IPS DF 4.7 (cell line): Measurements from ENCODE around the gene EXOC3.

Source experiments
- DNase-seq: peaks from one replicate; pipeline ENCODE4 v3.0.0-alpha.2; 2013; ENCODE audit warnings: low spot score; ENCODE audit errors: extremely low read depth

EXOC3 gene

GRCh38 chr5:425714-426113 is 17.3 kb upstream of the EXOC3 start:
- DNase-seq: no peak

- DNase-seq: no peak
Observed at GRCh38 chr5:426392-426976, 16.5 kb upstream of the EXOC3 start.

- no peak for DNase-seq
Observed at GRCh38 chr5:427415-428087, 15.4 kb upstream of the EXOC3 start.

GRCh38 chr5:428219-428618 is 14.8 kb upstream of the EXOC3 start:
- no peak for DNase-seq

- no peak for DNase-seq
Observed at GRCh38 chr5:428754-429452, 14.1 kb upstream of the EXOC3 start.

GRCh38 chr5:429453-430188 is 13.4 kb upstream of the EXOC3 start:
- no peak for DNase-seq

- DNase-seq: no peak
Observed at GRCh38 chr5:430214-430925, 12.6 kb upstream of the EXOC3 start.

- DNase-seq: no peak
Observed at GRCh38 chr5:431001-431710, 11.8 kb upstream of the EXOC3 start.

GRCh38 chr5:431711-432050 is 11.3 kb upstream of the EXOC3 start:
- DNase-seq: no peak

GRCh38 chr5:432201-432927 is 10.6 kb upstream of the EXOC3 start:
- no peak for DNase-seq

GRCh38 chr5:432928-433791 is 9.8 kb upstream of the EXOC3 start:
- DNase-seq: no peak

- no peak for DNase-seq
Observed at GRCh38 chr5:433836-434235, 9.1 kb upstream of the EXOC3 start.

GRCh38 chr5:434443-435146 is 8.4 kb upstream of the EXOC3 start:
- no peak for DNase-seq

GRCh38 chr5:435156-435790 is 7.7 kb upstream of the EXOC3 start:
- no peak for DNase-seq

- DNase-seq: no peak
Observed at GRCh38 chr5:435961-436640, 6.9 kb upstream of the EXOC3 start.

GRCh38 chr5:436641-436975 is 6.4 kb upstream of the EXOC3 start:
- no peak for DNase-seq

GRCh38 chr5:437281-437771 is 5.7 kb upstream of the EXOC3 start:
- no peak for DNase-seq
